K562 (cell line): ENCODE measurements around the gene COL4A6. TPM values are rescaled to one million over a fixed set of nuclear protein-coding genes. Genes with fewer than 3 reads are reported as not detected.

ENCODE experiments used
- CHD7 ChIP-seq: fragments of 200-600 bp; sonication (generic); IDR thresholded peaks from one replicate; pipeline ENCODE4 v1.6.1; 2012; ENCODE audit warnings: mild to moderate bottlenecking, low read depth, low read length, inconsistent platforms
- CXXC5 ChIP-seq: fragments of 250-450 bp; sonication (Bioruptor Pico); IDR thresholded peaks from 2 replicates; pipeline ENCODE4 v1.8.0; 2022; ENCODE audit warnings: inconsistent platforms, mild to moderate bottlenecking, moderate library complexity
- DDX20 ChIP-seq: fragments of 450-650 bp; IDR thresholded peaks from 2 replicates; pipeline ENCODE4 v1.6.1; 2016; ENCODE audit warnings: missing genetic modification characterization, low read depth, mild to moderate bottlenecking, missing compliant biosample characterization, moderate library complexity
- FOXJ2 ChIP-seq: fragments of 200-800 bp; sonication (Bioruptor generic); IDR thresholded peaks from 2 replicates; pipeline ENCODE4 v1.6.1; 2016; ENCODE audit warnings: missing genetic modification characterization, missing compliant biosample characterization
- GTF2F1 ChIP-seq: IDR thresholded peaks from 2 replicates; pipeline ENCODE4 v1.6.1; 2011; ENCODE audit warnings: low read depth, low read length, improper control_type of control experiment
- MCM7 ChIP-seq, 2 experiments: fragments of 450-650 bp; IDR thresholded peaks; 2 replicates each; pipeline ENCODE4 v1.6.1; 2016 to 2018
- MECOM ChIP-seq: fragments of 250-450 bp; sonication (Bioruptor Pico); IDR thresholded peaks from 2 replicates; pipeline ENCODE4 v1.8.0; 2022; ENCODE audit warnings: inconsistent platforms
- PML ChIP-seq: IDR thresholded peaks from 2 replicates; pipeline ENCODE4 v1.6.1; 2012; ENCODE audit warnings: low read length, inconsistent platforms
- POLR2G ChIP-seq: fragments of 200-400 bp; formaldehyde crosslinking; IDR thresholded peaks from 2 replicates; pipeline ENCODE4 v1.6.1; 2017; ENCODE audit warnings: low read depth, mild to moderate bottlenecking, antibody characterized with exemption, low read length, moderate library complexity
- SIRT6 ChIP-seq: IDR thresholded peaks from one replicate; pipeline ENCODE4 v1.6.1; 2012; ENCODE audit warnings: low read depth, mild to moderate bottlenecking, control low read depth, inconsistent platforms, low read length, moderate library complexity
- SNAPC5 ChIP-seq: fragments of 250-450 bp; sonication (Bioruptor Pico); IDR thresholded peaks from 2 replicates; pipeline ENCODE4 v1.8.0; 2021; ENCODE audit warnings: moderate library complexity, mild to moderate bottlenecking, inconsistent platforms
- ZFP91 ChIP-seq: sonication (generic); formaldehyde crosslinking; IDR thresholded peaks from 2 replicates; pipeline ENCODE4 v1.8.0; 2022; ENCODE audit warnings: mild to moderate bottlenecking, missing genetic modification reagents
- ZNF197 ChIP-seq: fragments of 200-800 bp; sonication (Bioruptor generic); IDR thresholded peaks from 2 replicates; pipeline ENCODE4 v1.6.1; 2016; ENCODE audit warnings: low read depth, missing genetic modification characterization, missing compliant biosample characterization
- ZNF79 ChIP-seq: fragments of 250-450 bp; sonication (Bioruptor Pico); IDR thresholded peaks from 2 replicates; pipeline ENCODE4 v1.4.0; 2020; ENCODE audit warnings: low read depth, mild to moderate bottlenecking, moderate library complexity
- ZSCAN32 ChIP-seq: fragments of 450-650 bp; formaldehyde crosslinking; IDR thresholded peaks from 2 replicates; pipeline ENCODE4 v1.4.0; 2020; ENCODE audit warnings: mild to moderate bottlenecking, moderate library complexity
- polyA plus RNA-seq, 8 experiments: library from polyadenylated mRNA; depleted of rRNA in 4 of 8; stranded (reverse) in 5 of 8; unstranded in 3 of 8; fragments of >200 nt; fragmentation: Nextera tagmentation in 2 of 8; fragmentation: Illumina TruSeq in 1 of 8; extraction: Ambion mirVana in 2 of 8; extraction: Trizol in 1 of 8; gene quantifications; 2 replicates each; pipeline versions ENCODE4 v1.2.1 to v1.2.3, GENCODE V29; 2011 to 2014; ENCODE audit warnings: inconsistent platforms in 1 of 8, missing spikeins in 1 of 8
- total RNA-seq, 7 experiments: library from RNA; depleted of rRNA in 6 of 7; stranded (reverse); fragments of >200 nt in 6 of 7; fragmentation: Illumina TruSeq in 2 of 7; extraction: Trizol in 2 of 7; gene quantifications; 2 replicates each; pipeline versions ENCODE4 v1.2.1 to v1.2.3, GENCODE V29; 2011 to 2021; ENCODE audit warnings: low replicate concordance in 1 of 7

Gene COL4A6
- total and polyA plus RNA-seq, 9 of the 15 experiments (the other 6 are each of a cell fraction or from before 2014, with no cell fraction given) = 0.02 to 0.05 TPM; not detected in 7

GRCh38 chrX:108307132-108308085 lies 130.8 kb downstream of the COL4A6 start (continued):
- TF ChIP-seq CHD7 (no peak), DDX20 (tag) (no peak), ZNF79 (CRISPR knock-in tag) (no peak), ZNF197 (CRISPR knock-in tag) (no peak), SIRT6 (no peak), SNAPC5 (CRISPR knock-in tag) (no peak), FOXJ2 (tag) (no peak), ZFP91 (CRISPR knock-in tag) (no peak), CXXC5 (no peak), MCM7 (IDR thresholded peaks at IDR 0.05) (no peak), PML (no peak), POLR2G (no peak), ZSCAN32 (CRISPR knock-in tag) (no peak), MECOM (no peak), GTF2F1 (no peak)
